Hepatocyte (in vitro differentiated cells): ENCODE data around the gene WFDC1. TPM values are rescaled to one million over a fixed set of nuclear protein-coding genes. Genes with fewer than 3 reads are reported as not detected.

Experiments
- DNase-seq: peaks from one replicate; pipeline ENCODE4 v3.0.0-alpha.2; 2016; ENCODE audit warnings: low spot score
- H2AFZ ChIP-seq: fragments of 200-600 bp; sonication (generic); 2 replicates; pipeline ENCODE4 v1.6.0; 2016; ENCODE audit warnings: antibody characterized with exemption, mild to moderate bottlenecking
- H3K27ac ChIP-seq: fragments of 200-600 bp; sonication (generic); 2 replicates; pipeline ENCODE4 v1.5.1; 2016; ENCODE audit warnings: mild to moderate bottlenecking
- H3K27me3 ChIP-seq: fragments of 200-600 bp; sonication (generic); 2 replicates; pipeline ENCODE4 v1.6.1; 2016
- H3K36me3 ChIP-seq: fragments of 200-600 bp; sonication (generic); replicated peaks from 2 replicates; pipeline ENCODE4 v1.5.1; 2016; ENCODE audit warnings: low read depth; ENCODE audit not compliant: insufficient read depth
- H3K4me1 ChIP-seq: fragments of 200-600 bp; sonication (generic); 2 replicates; pipeline ENCODE4 v1.5.1; 2016; ENCODE audit warnings: mild to moderate bottlenecking, moderate library complexity; ENCODE audit not compliant: insufficient read depth
- H3K4me2 ChIP-seq: fragments of 200-600 bp; sonication (generic); 2 replicates; pipeline ENCODE4 v1.6.0; 2016
- H3K4me3 ChIP-seq: fragments of 200-600 bp; sonication (generic); 2 replicates; pipeline ENCODE4 v1.5.1; 2016; ENCODE audit warnings: mild to moderate bottlenecking
- H3K79me2 ChIP-seq: fragments of 200-600 bp; sonication (generic); 2 replicates; pipeline ENCODE4 v1.6.0; 2017; ENCODE audit warnings: mild to moderate bottlenecking
- H3K9me2 ChIP-seq: fragments of 200-600 bp; sonication (generic); replicated peaks from 2 replicates; pipeline ENCODE4 v1.6.0; 2017; ENCODE audit warnings: mild to moderate bottlenecking; ENCODE audit not compliant: insufficient read depth
- H3K9me3 ChIP-seq: fragments of 200-600 bp; sonication (generic); 2 replicates; pipeline ENCODE4 v1.5.1; 2016; ENCODE audit warnings: low read depth, mild to moderate bottlenecking
- H4K20me1 ChIP-seq: fragments of 200-600 bp; sonication (generic); 2 replicates; pipeline ENCODE4 v1.6.0; 2016; ENCODE audit warnings: mild to moderate bottlenecking; ENCODE audit not compliant: insufficient read depth, poor library complexity, severe bottlenecking
- CTCF ChIP-seq: fragments of 200-600 bp; sonication (generic); IDR thresholded peaks from 2 replicates; pipeline ENCODE4 v1.5.1; 2016; ENCODE audit warnings: antibody characterized with exemption, mild to moderate bottlenecking; ENCODE audit not compliant: poor library complexity
- EZH2 ChIP-seq: fragments of 200-600 bp; sonication (generic); IDR thresholded peaks from 2 replicates; pipeline ENCODE4 v1.6.1; 2016; ENCODE audit warnings: antibody characterized with exemption, mild to moderate bottlenecking, borderline replicate concordance
- EZH2phosphoT487 ChIP-seq: fragments of 200-600 bp; sonication (generic); IDR thresholded peaks from one replicate; pipeline ENCODE4 v1.6.1; 2018; ENCODE audit warnings: antibody characterized with exemption, mild to moderate bottlenecking, low read depth, moderate library complexity; ENCODE audit not compliant: unreplicated experiment, severe bottlenecking
- WGBS: methylation state at CpG from one replicate; pipeline ENCODE4 v1.1.6; 2016; ENCODE audit warnings: low lambda C conversion rate; ENCODE audit errors: missing lambda C conversion rate; 5-methylcytosine and 5-hydroxymethylcytosine counted together
- polyA plus RNA-seq: library from polyadenylated mRNA; unstranded; fragments of >200 nt; fragmentation: Nextera tagmentation; extraction: Ambion mirVana; gene quantifications from 2 replicates; pipeline ENCODE4 v1.2.1, GENCODE V29; 2016
- total RNA-seq: library from RNA; depleted of rRNA; stranded (reverse); fragments of >200 nt; gene quantifications from 2 replicates; pipeline ENCODE4 v1.2.3, GENCODE V29; 2014

The WFDC1 gene
- total and polyA plus RNA-seq, 2 experiments from 2014 or later = 12.9 to 16.9 TPM

GRCh38 chr16:84306564-84306963, 11.9 kb downstream of the WFDC1 start:
- Histone ChIP-seq H3K79me2 (no peaks in the 10 kb centered on the region), H2AFZ (no peak overlapping the region), H3K36me3 (no peaks in the 10 kb centered on the region), H3K4me2 (no peak overlapping the region), H3K4me3 (no peak overlapping the region), H3K27ac (no peak overlapping the region), H4K20me1 (no peaks in the 10 kb centered on the region), H3K9me2 (no peaks in the 10 kb centered on the region), H3K27me3 (peaks cover 3% of the 10 kb centered on the region), H3K4me1 (peaks cover 4% of the 10 kb centered on the region), H3K9me3 (no peaks in the 10 kb centered on the region)
- DNase-seq = no peak
- WGBS = 84% methylated on average over 3 of the region's 3 CpGs
- TF ChIP-seq EZH2 (no peak), CTCF (no peak), EZH2phosphoT487 (no peak)

- no peak for DNase-seq
- WGBS = 81% methylated on average over 22 of the region's 22 CpGs
- no peaks in the 10 kb centered on the region for H3K36me3 ChIP-seq
- peaks cover 4% of the 10 kb centered on the region for H3K4me1 ChIP-seq
- no peaks in the 10 kb centered on the region for H3K9me2 ChIP-seq
- no peak overlapping the region for H3K4me2 ChIP-seq
- H3K9me3 ChIP-seq = no peaks in the 10 kb centered on the region
- TF ChIP-seq CTCF (no peak), EZH2phosphoT487 (no peak), EZH2 (no peak)
- no peak overlapping the region for H2AFZ ChIP-seq
- H3K4me3 ChIP-seq = no peak overlapping the region
- no peak overlapping the region for H3K27ac ChIP-seq
- H4K20me1 ChIP-seq = no peaks in the 10 kb centered on the region
- H3K27me3 ChIP-seq = peaks cover 4% of the 10 kb centered on the region
- H3K79me2 ChIP-seq = no peaks in the 10 kb centered on the region
These were observed 12.7 kb downstream of the WFDC1 start for GRCh38 chr16:84307209-84307954.

GRCh38 chr16:84308120-84308519, 13.4 kb downstream of the WFDC1 start:
- H4K20me1 ChIP-seq = no peaks in the 10 kb centered on the region
- peak; percentile 66 for DNase-seq
- WGBS = 45% methylated on average over 10 of the region's 11 CpGs
- no peaks in the 10 kb centered on the region for H3K79me2 ChIP-seq
- H3K27ac ChIP-seq = no peak overlapping the region
- H3K27me3 ChIP-seq = peaks cover 7% of the 10 kb centered on the region
- no peaks in the 10 kb centered on the region for H3K9me2 ChIP-seq
- H3K4me3 ChIP-seq = no peak overlapping the region
- no peak overlapping the region for H3K4me2 ChIP-seq
- H3K4me1 ChIP-seq = no peaks in the 10 kb centered on the region
- no peaks in the 10 kb centered on the region for H3K9me3 ChIP-seq
- TF ChIP-seq EZH2 (no peak), CTCF (peak; percentile 47)
- no peak overlapping the region for H2AFZ ChIP-seq
- no peaks in the 10 kb centered on the region for H3K36me3 ChIP-seq
